HepG2 (cell line): Measurements from ENCODE around the gene WWP2. TPM values are rescaled to one million over a fixed set of nuclear protein-coding genes. Genes with fewer than 3 reads are reported as not detected.

Experiments
- DRAP1 ChIP-seq: IDR thresholded peaks from 2 replicates; pipeline ENCODE4 v1.6.1; 2016; ENCODE audit warnings: missing genetic modification reagents, missing compliant biosample characterization
- RNF219 ChIP-seq: sonication (generic); formaldehyde crosslinking; IDR thresholded peaks from 2 replicates; pipeline ENCODE4 v1.5.0; 2020; ENCODE audit warnings: mild to moderate bottlenecking, missing genetic modification reagents
- THRA ChIP-seq: sonication (generic); formaldehyde crosslinking; IDR thresholded peaks from 2 replicates; pipeline ENCODE4 v1.4.0; 2020; ENCODE audit warnings: missing genetic modification reagents, borderline replicate concordance
- ZBTB33 ChIP-seq: sonication (generic); formaldehyde crosslinking; IDR thresholded peaks from 2 replicates; pipeline ENCODE4 v1.4.0; 2020; ENCODE audit warnings: missing genetic modification reagents
- polyA plus RNA-seq, 8 experiments: library from polyadenylated mRNA; depleted of rRNA in 3 of 8; stranded (reverse) in 7 of 8; unstranded in 1 of 8; fragments of >200 nt; fragmentation: Illumina TruSeq in 4 of 8; extraction: Trizol in 4 of 8; gene quantifications; 2 replicates each; pipeline versions ENCODE4 v1.2.1 to v1.2.3, GENCODE V29; 2011 to 2016; ENCODE audit warnings: low read depth in 4 of 8, missing spikeins in 1 of 8, mixed read lengths in 1 of 8; ENCODE audit not compliant: insufficient read depth in 1 of 8
- total RNA-seq, 5 experiments: library from RNA; depleted of rRNA; stranded (reverse); fragments of >200 nt; fragmentation: Illumina TruSeq; extraction: Trizol; gene quantifications; 2 replicates each; pipeline ENCODE4 v1.2.3, GENCODE V29; 2016; ENCODE audit warnings: low read depth in 1 of 5

The WWP2 gene
- total and polyA plus RNA-seq, 2 of the 13 experiments (the other 11 are each of a cell fraction or from before 2014, with no cell fraction given): 11.4 to 28.2 TPM

GRCh38 chr16:69927056-69927757 is 165.1 kb downstream of the WWP2 start (continued):
- no peak for TF ChIP-seq THRA (CRISPR knock-in tag)
- no peak for TF ChIP-seq DRAP1 (CRISPR knock-in tag)
- peak; percentile 70; the same call in 1 of the 2 replicates for TF ChIP-seq ZBTB33 (CRISPR knock-in tag)
- TF ChIP-seq RNF219 (CRISPR knock-in tag): no peak
